T-helper 2 cell (primary cell): Measurements from ENCODE around the gene SURF6.
A peak's percentile ranks its signal among the peaks of the same experiment; 100 is the strongest.
"Not testable (repeated sequence)": the region's sequence is repeated elsewhere in the genome, so short reads cannot be mapped to it uniquely, and the experiment has no call there.

Experiments used
- DNase-seq, 5 experiments: peaks; one replicate each; pipeline versions ENCODE4 v3.0.0 to v3.0.0-alpha.2; 2012 to 2022
- total RNA-seq, 2 donors: gene quantifications; one replicate each; lab custom pipeline; 2026; lab: John Stamatoyannopoulos, UW

SURF6 gene
- 31.5 to 46.6 reads per million in 2 donors for total RNA-seq

GRCh38 chr9:133335924-133336811 is at the start of gene SURF6:
Gene SURF6 (minus strand): TSS chr9:133336188. CDS start chr9:133336132, 56 bp downstream.
- DNase-seq = peak; percentile 87 to 97 (median 91)

- DNase-seq = no peak
These were observed 49.5 kb upstream of the SURF6 start for GRCh38 chr9:133385452-133385851.

- no peak for DNase-seq
These were observed 48.8 kb upstream of the SURF6 start for GRCh38 chr9:133384736-133385321.

- no peak for DNase-seq
These were observed 47.5 kb upstream of the SURF6 start for GRCh38 chr9:133383438-133383837.

GRCh38 chr9:133382507-133383141 is 46.6 kb upstream of the SURF6 start:
- DNase-seq = no peak

GRCh38 chr9:133380734-133381133 is 44.7 kb upstream of the SURF6 start:
- no peak for DNase-seq

- DNase-seq = no peak
These were observed 43.4 kb upstream of the SURF6 start for GRCh38 chr9:133379153-133380086.

GRCh38 chr9:133378408-133378962 is 42.5 kb upstream of the SURF6 start:
- no peak for DNase-seq

- DNase-seq = no peak
These were observed 41.8 kb upstream of the SURF6 start for GRCh38 chr9:133377721-133378216.

- not testable (repeated sequence) for DNase-seq
These were observed 41.3 kb upstream of the SURF6 start for GRCh38 chr9:133377280-133377679.

GRCh38 chr9:133375724-133376654 is 40.0 kb upstream of the SURF6 start, which contains the start of the genes STKLD1 and SURF4:
Gene STKLD1 (plus strand): TSS chr9:133376366. CDS start chr9:133376474, 108 bp downstream.
Gene SURF4 (minus strand): TSS chr9:133376060. CDS start chr9:133375969, 91 bp downstream.
- DNase-seq = peak; percentile 88 to 97 (median 91)

GRCh38 chr9:133375116-133375723 is 39.2 kb upstream of the SURF6 start:
- peak in 1 of 5 experiments; percentile 38 for DNase-seq

GRCh38 chr9:133374612-133375115 is 38.7 kb upstream of the SURF6 start:
- peak in 2 of 5 experiments; percentile 54 to 87 for DNase-seq

GRCh38 chr9:133372144-133372543 is 36.2 kb upstream of the SURF6 start:
- DNase-seq = no peak

GRCh38 chr9:133371261-133371711 is 35.3 kb upstream of the SURF6 start:
- DNase-seq = peak in 4 of 5 experiments; percentile 58 to 88 (median 72)

- DNase-seq = peak in 3 of 5 experiments; percentile 26 to 88 (median 75)
These were observed 34.7 kb upstream of the SURF6 start for GRCh38 chr9:133370685-133371084.

- peak in 2 of 5 experiments; percentile 64 to 72 for DNase-seq
These were observed 33.9 kb upstream of the SURF6 start for GRCh38 chr9:133369933-133370332.

GRCh38 chr9:133369422-133369821 is 33.4 kb upstream of the SURF6 start:
- DNase-seq = peak in 1 of 5 experiments; percentile 34

- no peak for DNase-seq
These were observed 32.4 kb upstream of the SURF6 start for GRCh38 chr9:133368249-133368881.
